HuH-7 (cell line): ENCODE measurements around the gene ECE2.

ENCODE experiments used
- DNase-seq: peaks from one replicate; pipeline ENCODE4 v3.0.0; 2011; ENCODE audit warnings: low spot score

Gene ECE2

GRCh38 chr3:184314700-184315542, 39.1 kb downstream of the ECE2 start:
- DNase-seq, result no peak

GRCh38 chr3:184315543-184315867, 39.7 kb downstream of the ECE2 start:
- no peak for DNase-seq

GRCh38 chr3:184315871-184316661, 40.2 kb downstream of the ECE2 start:
- no peak for DNase-seq

GRCh38 chr3:184316792-184317191, 41.0 kb downstream of the ECE2 start:
- DNase-seq, result no peak

GRCh38 chr3:184317201-184317600, 41.4 kb downstream of the ECE2 start:
- no peak for DNase-seq

GRCh38 chr3:184320104-184320445, 44.3 kb downstream of the ECE2 start:
- DNase-seq, result no peak

- no peak for DNase-seq
These were observed 45.8 kb downstream of the ECE2 start for GRCh38 chr3:184321666-184322065.

- no peak for DNase-seq
These were observed 47.1 kb downstream of the ECE2 start for GRCh38 chr3:184322731-184323487.

GRCh38 chr3:184323696-184324095, 47.9 kb downstream of the ECE2 start:
- no peak for DNase-seq

GRCh38 chr3:184325269-184325668, 49.4 kb downstream of the ECE2 start:
- DNase-seq, result no peak

GRCh38 chr3:184325715-184326369, 50.0 kb downstream of the ECE2 start:
- no peak for DNase-seq

- no peak for DNase-seq
These were observed 51.3 kb downstream of the ECE2 start for GRCh38 chr3:184327171-184327570.

- no peak for DNase-seq
These were observed 52.7 kb downstream of the ECE2 start for GRCh38 chr3:184328516-184328915.

- DNase-seq, result no peak
These were observed 56.7 kb downstream of the ECE2 start for GRCh38 chr3:184332370-184333090.

- no peak for DNase-seq
These were observed 57.4 kb downstream of the ECE2 start for GRCh38 chr3:184333190-184333589.

GRCh38 chr3:184333700-184334099, 57.9 kb downstream of the ECE2 start:
- no peak for DNase-seq

- no peak for DNase-seq
These were observed 58.8 kb downstream of the ECE2 start for GRCh38 chr3:184334470-184335158.

- DNase-seq, result peak; percentile 52
These were observed 59.5 kb downstream of the ECE2 start for GRCh38 chr3:184335291-184335660.

- DNase-seq, result peak; percentile 86
These were observed 60.1 kb downstream of the ECE2 start for GRCh38 chr3:184335661-184336546.
